Measurements from ENCODE around the gene PCNX4. TPM values are rescaled to one million over a fixed set of nuclear protein-coding genes. Genes with fewer than 3 reads are reported as not detected.

The PCNX4 gene
- total and polyA plus RNA-seq, 7 donors, result 3.7 to 55.9 (median 43.8) TPM

- no peaks in the 10 kb centered on the region for H3K4me1 ChIP-seq
- peaks cover 0 to 8% (median 0%) of the 10 kb centered on the region in 4 donors for H3K9me3 ChIP-seq
- H3K27ac ChIP-seq, result no peak overlapping the region
- intact Hi-C loops (cut with DNase I), result no loop called here
- DNase-seq, result no peak
- no peak overlapping the region for H3K4me3 ChIP-seq
- H3K27me3 ChIP-seq, result no peaks in the 10 kb centered on the region
- no peaks in the 10 kb centered on the region for H3K36me3 ChIP-seq
- TF ChIP-seq POLR2A (IDR thresholded peaks at IDR 0.05), result no peak
- TF ChIP-seq EP300 (IDR thresholded peaks at IDR 0.05), result no peak
- TF ChIP-seq CTCF (IDR thresholded peaks at IDR 0.05), result no peak
- TF ChIP-seq POLR2AphosphoS5 (IDR thresholded peaks at IDR 0.05), result no peak
Measured at GRCh38 chr14:60199321-60199720, 107.6 kb downstream of the PCNX4 start.

GRCh38 chr14:60204104-60204842 lies 112.5 kb downstream of the PCNX4 start:
- peaks cover 0 to 3% (median 0%) of the 10 kb centered on the region in 4 donors for H3K9me3 ChIP-seq
- no peaks in the 10 kb centered on the region for H3K36me3 ChIP-seq
- WGBS, 2 donors, result 12 to 43% methylated on average over 8 of the region's 8 CpGs
- H3K4me3 ChIP-seq, result no peak overlapping the region
- H3K27ac ChIP-seq, result no peak overlapping the region
- no peaks in the 10 kb centered on the region for H3K27me3 ChIP-seq
- no peak for DNase-seq
- TF ChIP-seq POLR2AphosphoS5 (IDR thresholded peaks at IDR 0.05) (no peak), CTCF (IDR thresholded peaks at IDR 0.05) (no peak), EP300 (IDR thresholded peaks at IDR 0.05) (no peak), POLR2A (IDR thresholded peaks at IDR 0.05) (no peak)
- H3K4me1 ChIP-seq, result no peaks in the 10 kb centered on the region
- intact Hi-C loops (cut with DNase I), result no loop called here

GRCh38 chr14:60204843-60205774 lies 113.4 kb downstream of the PCNX4 start:
- Histone ChIP-seq H3K4me3 (no peak overlapping the region), H3K4me1 (no peaks in the 10 kb centered on the region), H3K36me3 (no peaks in the 10 kb centered on the region), H3K27ac (no peak overlapping the region), H3K9me3 (peaks cover 0 to 3% (median 0%) of the 10 kb centered on the region in 4 donors), H3K27me3 (no peaks in the 10 kb centered on the region)
- intact Hi-C loops (cut with DNase I), result no loop called here
- no peak for DNase-seq
- TF ChIP-seq EP300 (IDR thresholded peaks at IDR 0.05), result no peak
- 81 to 88% methylated on average over 6 of the region's 6 CpGs for WGBS, 2 donors

GRCh38 chr14:60206249-60206670 lies 114.5 kb downstream of the PCNX4 start:
- no peak overlapping the region for H3K27ac ChIP-seq
- H3K4me3 ChIP-seq, result no peak overlapping the region
- no peaks in the 10 kb centered on the region for H3K9me3 ChIP-seq
- intact Hi-C loops (cut with DNase I), result no loop called here
- H3K27me3 ChIP-seq, result no peaks in the 10 kb centered on the region
- 67 to 85% methylated on average over 7 of the region's 7 CpGs for WGBS, 2 donors
- TF ChIP-seq POLR2A (IDR thresholded peaks at IDR 0.05) (no peak), CTCF (IDR thresholded peaks at IDR 0.05) (no peak), EP300 (IDR thresholded peaks at IDR 0.05) (no peak), POLR2AphosphoS5 (IDR thresholded peaks at IDR 0.05) (no peak)
- no peaks in the 10 kb centered on the region for H3K36me3 ChIP-seq
- H3K4me1 ChIP-seq, result no peaks in the 10 kb centered on the region
- DNase-seq, result no peak

GRCh38 chr14:60206837-60207533 lies 115.3 kb downstream of the PCNX4 start:
- WGBS, 2 donors, result 86 to 91% methylated on average over 6 of the region's 6 CpGs
- H3K4me3 ChIP-seq, result no peak overlapping the region
- no peaks in the 10 kb centered on the region for H3K27me3 ChIP-seq
- no peak overlapping the region for H3K27ac ChIP-seq
- H3K36me3 ChIP-seq, result no peaks in the 10 kb centered on the region
- no peak for DNase-seq
- intact Hi-C loops (cut with DNase I), result no loop called here
- H3K4me1 ChIP-seq, result no peaks in the 10 kb centered on the region
- no peaks in the 10 kb centered on the region for H3K9me3 ChIP-seq
- TF ChIP-seq POLR2A (IDR thresholded peaks at IDR 0.05) (no peak), POLR2AphosphoS5 (IDR thresholded peaks at IDR 0.05) (no peak), EP300 (IDR thresholded peaks at IDR 0.05) (no peak), CTCF (IDR thresholded peaks at IDR 0.05) (no peak)
